Epidermal melanocyte (primary cell): ENCODE results near the gene ALDH3B1.
A peak's percentile ranks its signal among the peaks of the same experiment; 100 is the strongest.
"Not testable (repeated sequence)": the region's sequence is repeated elsewhere in the genome, so short reads cannot be mapped to it uniquely, and the experiment has no call there.

ENCODE experiments used
- DNase-seq: peaks from one replicate; pipeline ENCODE4 v3.0.0; 2011; ENCODE audit warnings: low spot score; ENCODE audit not compliant: insufficient read length

Gene ALDH3B1, protein sequence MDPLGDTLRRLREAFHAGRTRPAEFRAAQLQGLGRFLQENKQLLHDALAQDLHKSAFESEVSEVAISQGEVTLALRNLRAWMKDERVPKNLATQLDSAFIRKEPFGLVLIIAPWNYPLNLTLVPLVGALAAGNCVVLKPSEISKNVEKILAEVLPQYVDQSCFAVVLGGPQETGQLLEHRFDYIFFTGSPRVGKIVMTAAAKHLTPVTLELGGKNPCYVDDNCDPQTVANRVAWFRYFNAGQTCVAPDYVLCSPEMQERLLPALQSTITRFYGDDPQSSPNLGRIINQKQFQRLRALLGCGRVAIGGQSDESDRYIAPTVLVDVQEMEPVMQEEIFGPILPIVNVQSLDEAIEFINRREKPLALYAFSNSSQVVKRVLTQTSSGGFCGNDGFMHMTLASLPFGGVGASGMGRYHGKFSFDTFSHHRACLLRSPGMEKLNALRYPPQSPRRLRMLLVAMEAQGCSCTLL

DNA sequence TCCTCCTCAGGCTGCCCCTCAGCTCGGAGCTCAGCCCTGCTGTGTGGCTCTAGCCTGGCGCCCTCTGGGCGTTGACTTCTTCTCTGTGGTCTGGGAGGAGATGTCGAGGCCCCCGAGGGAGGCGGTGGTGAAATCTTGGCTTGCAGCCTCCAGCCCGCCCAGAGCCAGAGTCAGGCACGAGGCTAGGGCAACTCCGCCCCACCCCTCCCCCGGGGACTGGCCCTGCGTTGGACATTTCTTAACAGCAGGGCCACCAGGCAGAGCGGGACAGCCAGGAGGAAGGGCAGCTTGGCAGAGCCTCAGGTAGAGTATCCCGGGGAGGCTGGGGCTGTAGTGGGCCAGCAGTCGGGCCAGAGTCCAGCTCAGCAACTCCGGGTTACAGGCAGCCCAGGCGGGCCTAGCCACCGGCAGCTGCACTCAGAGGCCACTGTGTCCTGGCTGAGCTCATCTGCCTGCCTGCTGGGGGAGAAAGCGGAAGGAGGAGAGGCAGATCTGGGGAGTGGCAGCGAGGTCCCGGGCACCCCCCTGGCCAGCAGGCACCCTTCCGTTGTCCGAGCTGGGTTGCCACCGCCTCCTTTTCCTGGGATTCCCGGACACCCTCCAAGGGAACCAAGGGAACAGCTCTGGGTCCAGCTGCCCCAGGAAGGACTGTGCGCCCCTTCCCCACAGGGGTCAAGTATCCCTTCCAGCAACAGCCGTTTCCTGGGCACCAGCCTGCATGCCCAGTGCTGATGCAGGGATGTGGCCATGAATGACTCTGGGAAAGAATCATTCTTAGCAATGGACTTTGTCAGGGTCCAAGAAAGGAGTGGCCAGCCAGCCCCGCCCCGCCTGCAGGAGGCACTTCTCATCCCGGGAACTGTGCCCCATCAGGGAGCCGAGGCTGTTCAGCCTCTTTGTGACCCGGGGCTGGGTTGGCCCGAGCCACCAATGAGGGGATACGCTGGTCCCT is at the start of gene ALDH3B1:
ALDH3B1 (plus strand) TSS at position 238 of the 952 bp plus-strand sequence. CDS start 4,971 bp downstream, outside the sequence.
- DNase-seq = peak; percentile 77

DNA sequence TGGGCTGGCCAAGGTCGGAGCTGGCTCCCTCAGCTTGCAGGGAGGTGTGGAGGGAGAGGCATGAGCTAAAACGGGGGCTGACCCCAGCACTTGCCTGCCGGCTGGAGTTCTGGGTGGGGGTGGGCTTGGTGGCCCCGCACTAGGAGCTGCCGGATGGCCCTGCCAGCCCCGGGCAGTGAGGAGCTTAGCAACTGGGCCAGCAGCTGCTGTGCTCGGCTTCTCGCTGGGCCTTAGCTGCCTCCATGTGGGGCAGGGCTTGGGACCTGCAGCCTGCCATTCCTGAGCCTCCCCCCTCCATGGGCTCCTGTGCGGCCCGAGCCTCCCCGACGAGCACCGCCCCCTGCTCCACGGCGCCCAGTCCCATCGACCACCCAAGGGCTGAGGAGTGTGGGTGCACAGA is 46.9 kb upstream of the ALDH3B1 start:
- DNase-seq = not testable (repeated sequence)

DNA sequence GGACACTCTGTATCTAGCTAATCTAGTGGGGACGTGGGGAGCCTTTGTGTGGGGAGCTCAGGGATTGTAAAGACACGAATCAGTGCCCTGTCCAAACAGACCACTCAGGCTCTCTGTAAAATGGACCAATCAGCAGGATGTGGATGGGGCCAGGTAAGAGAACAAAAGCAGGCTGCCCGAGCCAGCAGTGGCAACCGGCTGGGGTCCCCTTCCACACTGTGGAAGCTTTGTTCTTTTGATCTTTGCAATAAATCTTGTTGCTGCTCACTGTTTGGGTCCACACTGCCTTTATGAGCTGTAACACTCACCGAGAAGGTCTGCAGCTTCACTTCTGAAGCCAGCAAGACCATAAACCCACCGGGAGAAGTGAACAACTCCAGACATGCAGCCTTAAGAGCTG is 46.2 kb upstream of the ALDH3B1 start:
- not testable (repeated sequence) for DNase-seq

DNA sequence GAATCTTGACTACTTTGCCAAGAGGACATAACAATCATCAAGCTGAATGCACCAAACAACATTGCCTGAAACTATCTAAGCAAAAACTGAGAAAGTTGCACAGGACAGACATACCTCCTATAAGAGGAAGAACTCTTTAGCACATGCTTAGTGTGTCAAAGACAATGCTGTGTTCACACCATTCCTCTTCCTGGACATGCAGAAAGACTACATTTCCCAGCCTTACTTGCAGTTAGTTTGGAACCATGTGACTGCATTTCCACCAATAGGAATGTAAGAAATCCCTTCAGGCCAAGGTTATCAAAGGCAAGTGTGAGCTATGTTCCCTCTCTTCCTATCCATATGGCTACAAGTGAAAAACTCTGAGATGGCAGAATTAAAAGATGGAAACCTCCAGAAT is 45.4 kb upstream of the ALDH3B1 start:
- DNase-seq = not testable (repeated sequence)

DNA sequence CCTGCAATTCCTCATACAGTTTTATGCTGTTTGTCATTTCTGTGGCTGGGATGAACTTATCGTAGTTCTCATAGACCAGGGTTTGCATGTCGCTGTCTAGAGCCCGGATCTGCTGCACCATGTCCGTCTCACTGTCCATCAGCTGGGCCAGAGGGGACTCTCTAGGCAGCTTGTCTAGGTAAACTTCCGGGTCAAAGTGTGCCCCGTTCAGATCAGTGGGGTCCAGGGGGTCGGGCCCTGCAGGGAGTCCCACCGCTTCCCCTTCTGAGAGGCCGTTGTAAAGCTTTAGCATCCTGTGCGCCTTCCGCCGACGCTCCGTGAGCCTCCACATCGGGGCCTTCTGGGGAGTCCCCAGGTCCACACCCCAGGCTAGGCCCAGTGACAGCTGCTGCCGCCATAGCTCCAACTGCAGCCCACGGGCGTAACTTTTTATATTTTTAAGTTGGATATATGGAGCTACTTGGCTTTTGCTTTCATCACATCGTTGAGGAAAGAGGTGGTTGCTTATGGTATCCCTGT is 44.2 kb upstream of the ALDH3B1 start:
- DNase-seq = not testable (repeated sequence)

DNA sequence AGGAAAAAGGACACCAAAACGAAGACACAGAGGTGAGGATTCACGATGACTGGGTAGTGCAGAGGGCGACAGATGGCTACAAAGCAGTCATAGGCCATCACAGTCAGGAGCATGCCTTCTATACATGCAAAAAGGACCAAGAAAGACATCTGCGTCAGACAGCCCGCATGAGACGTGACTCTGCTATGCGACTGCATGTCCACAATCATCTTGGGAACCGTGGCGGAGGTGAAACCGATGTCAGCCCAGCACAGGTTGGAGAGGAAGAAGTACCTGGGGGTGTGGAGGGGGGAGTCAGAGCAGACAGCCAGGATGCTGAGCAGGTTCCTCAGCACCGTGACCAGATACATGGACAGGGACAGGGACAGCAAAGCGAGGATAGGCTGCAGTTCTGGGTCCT is 35.4 kb upstream of the ALDH3B1 start:
- DNase-seq = not testable (repeated sequence)

DNA sequence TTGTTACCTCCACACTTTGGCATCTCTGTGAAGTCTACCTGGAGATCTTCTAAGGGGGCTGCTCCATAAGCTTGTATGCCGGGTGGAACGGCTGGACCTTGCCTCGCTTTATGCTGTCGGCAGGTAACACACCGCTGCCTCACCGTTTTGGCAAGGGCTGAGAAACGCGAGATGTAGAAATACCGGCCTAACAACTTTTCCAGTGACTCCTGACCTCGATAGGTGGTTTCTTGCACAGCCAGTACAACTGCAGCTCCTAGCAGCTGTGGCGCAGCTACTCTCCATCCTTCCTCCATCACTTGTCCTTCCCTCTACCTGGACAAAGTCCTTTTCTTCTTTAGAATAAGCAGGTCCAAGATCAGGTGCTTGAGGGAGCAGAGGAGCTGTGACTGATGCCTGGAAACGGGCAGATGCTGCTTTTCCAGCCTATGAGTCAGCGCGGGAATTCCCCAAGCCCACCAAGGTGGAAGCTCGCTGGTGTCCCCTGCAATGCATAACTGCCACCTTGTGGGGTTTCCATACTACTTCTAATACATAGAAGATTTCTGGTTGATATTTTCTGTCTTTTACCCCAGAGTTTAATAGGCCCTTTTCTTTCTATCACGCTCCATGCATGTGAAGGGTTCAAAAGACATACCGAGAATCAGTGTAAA is 31.2 kb upstream of the ALDH3B1 start:
- not testable (repeated sequence) for DNase-seq

DNA sequence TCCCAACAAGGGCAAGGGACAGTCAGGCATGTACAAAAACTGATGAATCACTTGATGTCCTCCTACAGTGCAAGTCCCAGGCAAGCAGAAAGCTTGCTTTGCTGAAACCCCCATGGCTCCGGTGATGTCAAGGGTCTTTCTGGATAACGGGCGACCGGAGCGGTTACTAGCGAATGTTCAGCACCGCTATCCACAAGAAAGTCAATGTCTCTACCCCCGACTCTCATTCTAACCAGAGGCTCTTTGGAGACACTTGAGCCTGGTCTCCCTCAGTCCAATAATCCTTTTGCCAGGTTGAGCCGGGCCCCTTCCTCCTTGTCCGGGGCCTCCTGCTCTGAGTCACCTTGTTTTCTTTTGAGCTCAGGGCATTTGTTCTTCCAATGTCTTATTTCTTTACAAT is 28.9 kb upstream of the ALDH3B1 start:
- DNase-seq = not testable (repeated sequence)

DNA sequence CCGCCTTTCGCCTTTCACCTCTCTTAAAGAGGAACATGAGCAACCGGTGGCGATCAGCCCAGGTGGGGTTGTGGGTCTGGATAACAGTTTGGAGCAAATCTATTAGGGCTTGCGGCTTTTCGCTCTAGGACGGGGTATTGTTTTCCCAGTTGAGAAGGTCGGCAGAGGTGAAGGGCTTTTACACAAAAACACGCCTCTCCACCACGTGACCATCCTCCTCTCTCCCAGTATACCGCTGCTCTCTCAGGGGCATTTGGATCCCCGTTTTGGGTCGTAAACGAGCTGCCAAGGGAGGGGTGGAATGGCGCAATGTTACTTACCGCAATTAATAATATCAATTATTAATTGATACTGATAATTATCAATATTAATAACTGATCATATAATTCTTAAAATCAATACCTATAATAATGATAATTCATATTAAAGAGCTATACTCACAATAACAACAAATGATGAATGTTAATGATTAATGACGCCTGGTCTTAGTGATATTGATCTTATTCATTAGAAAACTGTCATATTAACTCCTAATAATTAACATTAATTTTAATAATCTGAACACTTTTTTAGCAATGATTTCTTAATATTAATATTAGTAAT is 27.8 kb upstream of the ALDH3B1 start:
- DNase-seq = not testable (repeated sequence)

DNA sequence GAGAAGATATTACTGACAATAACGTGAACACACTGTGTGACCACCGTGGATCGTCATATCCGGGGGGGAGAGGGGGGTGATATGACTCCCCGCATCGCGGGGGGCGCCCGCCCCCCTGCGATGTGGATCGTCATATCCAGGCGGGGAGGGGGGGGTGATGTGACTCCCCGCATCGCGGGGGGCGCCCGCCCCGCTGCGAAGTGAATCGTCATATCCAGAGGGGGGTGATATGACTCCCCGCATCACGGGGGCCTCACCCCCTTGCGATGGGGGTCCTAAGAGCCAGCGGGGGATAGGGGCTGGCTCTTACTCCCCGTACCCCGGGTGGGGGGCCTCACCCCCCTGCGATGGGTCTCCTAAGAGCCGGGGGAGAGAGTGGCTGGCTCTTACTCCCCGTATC is 26.2 kb upstream of the ALDH3B1 start:
- no peak for DNase-seq

DNA sequence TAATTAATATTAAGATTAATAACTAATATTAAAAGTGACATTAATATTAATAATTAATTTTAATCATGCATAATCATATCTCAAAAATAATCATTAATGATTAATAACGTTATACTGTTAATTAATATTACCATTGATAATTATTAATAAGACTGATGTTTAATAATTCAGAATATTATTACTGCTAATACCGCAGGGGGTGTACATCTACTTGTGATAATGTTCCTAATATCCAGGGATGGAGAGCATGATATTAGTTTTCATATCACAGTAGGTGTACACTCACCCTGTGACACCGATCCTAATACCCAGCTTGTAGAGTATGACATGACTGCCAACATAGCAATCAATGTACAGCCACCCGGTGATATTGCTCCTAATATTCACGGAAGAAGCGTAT is 24.8 kb upstream of the ALDH3B1 start:
- not testable (repeated sequence) for DNase-seq

DNA sequence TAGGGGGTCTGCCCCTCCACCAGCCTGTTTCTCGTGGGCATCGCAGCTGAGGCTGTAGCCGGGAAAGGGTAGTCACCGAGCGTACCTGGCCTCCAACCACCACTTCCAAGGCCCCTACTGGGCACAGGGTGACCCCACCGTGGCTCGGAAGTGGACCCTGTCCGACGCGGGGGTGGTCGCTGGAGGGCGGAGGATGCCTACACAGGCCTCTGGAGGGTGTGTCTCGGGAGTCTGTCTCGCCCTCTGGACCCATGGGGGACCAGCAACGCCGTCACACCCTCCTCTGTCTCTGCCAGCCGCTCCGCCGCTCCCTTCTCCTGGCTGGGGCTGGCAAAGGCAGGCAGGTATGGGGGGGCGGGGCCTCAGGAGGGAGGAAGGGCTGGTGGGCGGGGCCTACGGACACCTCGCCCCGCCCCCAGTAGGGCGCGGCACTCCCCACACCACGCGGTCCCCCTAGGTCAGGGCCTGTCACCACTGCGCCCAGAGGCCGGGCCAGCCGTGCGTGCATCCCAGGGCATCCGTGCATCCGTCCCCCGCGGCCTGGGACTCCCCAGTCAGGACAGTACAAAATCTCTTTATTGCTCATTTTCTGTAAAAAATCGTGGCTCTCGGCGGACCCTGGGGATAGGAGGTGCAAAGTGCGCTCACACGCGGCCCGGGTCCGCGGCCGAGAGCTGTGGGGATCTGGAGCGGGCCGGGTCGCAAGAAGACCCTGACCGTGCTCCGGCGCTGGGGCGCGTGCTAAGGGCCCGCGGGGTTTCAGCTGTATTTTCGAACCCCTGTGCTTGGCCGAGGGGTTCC is 19.4 kb upstream of the ALDH3B1 start:
- DNase-seq = not testable (repeated sequence)

DNA sequence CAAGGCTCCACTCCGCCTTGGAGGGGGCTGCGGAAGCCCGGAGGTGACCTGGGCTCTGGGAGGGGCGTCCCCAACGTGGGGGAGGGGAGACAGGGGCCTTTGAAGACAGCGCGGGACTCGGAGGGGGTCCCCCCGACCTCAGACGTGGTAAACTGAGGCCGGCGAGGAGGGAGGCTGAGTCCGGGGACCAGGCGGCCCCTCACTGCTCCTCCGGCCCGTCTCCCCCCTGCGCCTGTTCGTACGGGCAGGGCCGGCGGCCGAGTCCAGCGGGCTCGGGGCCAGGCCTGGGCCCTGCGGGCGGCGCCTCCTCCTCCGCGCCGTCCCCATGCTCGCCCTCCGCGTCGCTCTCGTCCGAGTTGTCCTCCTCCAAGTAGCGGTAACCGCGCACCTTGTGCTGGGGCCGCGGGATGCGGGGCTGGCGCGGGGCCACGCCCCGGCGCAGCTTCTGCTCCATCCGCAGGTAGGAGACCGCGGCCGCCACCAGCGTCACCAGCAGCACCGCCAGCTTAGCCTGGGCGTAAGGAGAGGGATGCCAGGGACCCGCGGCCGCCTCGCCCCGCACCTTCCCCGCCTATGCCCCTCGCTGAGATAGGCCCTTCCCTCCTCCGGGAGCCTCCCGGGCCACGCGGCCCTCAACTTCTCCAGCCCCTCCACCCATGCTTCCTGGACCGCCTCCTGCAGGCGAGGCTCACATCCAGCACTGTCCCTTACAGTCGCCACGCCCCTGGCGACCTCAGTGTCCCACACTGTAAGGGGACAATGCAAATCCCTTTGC is 18.6 kb upstream of the ALDH3B1 start:
- DNase-seq = not testable (repeated sequence)

DNA sequence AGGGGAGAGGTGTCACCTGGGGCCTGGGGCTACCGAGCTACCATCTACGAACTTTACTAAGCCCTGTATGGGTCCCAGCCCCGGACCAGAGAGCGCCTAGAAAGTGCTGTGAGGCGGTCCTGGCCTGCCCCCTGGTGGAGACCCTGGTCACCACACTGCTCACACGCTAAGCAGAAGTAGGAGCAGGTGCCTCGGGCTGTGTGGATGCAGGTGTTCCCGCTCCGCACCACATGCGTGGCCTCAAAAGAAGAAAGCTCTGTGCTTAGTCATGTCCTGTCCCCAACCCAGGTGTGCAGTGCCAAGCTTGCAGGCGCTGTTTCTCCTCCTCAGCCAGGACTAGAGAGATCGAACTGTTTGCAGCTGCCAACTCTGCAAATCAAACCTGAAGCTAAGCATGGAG is 16.3 kb upstream of the ALDH3B1 start:
- DNase-seq = not testable (repeated sequence)

DNA sequence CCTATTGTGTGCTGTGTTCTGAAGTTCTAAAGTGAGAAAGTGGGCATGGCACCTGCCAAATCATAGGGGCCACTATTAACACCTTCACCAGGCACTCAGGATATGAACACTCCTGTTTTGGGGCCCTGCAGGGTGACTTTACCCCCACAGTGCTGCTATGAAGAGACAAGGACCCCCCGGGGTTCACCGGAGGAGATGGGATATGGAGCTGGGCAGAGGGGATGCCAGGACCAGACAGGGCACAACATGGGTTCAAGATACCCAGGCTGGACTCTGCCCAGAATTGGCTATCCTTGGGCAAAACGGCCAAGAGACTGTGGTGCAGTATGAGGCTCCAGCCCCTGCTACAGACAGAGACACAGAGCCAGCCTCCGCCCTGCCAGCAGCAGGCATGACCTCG is 15.7 kb upstream of the ALDH3B1 start:
- not testable (repeated sequence) for DNase-seq

DNA sequence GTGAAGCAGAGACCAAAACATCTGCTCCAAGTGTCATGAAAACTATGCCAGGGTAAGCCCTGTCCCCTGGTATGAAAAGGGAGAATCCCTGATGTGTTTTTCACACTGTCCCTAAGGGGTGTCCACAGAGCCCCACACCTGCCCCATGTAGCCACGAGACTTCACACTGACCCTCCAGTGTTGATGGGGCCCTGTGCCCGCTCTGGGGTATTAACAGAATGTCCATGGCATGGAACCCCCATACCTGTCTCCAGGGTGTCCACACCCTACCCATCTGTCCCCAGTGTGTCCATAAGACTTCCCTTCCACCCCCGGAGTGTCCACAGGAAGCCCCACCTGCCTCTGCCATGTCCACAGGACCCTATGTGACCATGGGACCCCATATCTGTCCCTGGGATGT is 15.0 kb upstream of the ALDH3B1 start:
- DNase-seq = not testable (repeated sequence)

DNA sequence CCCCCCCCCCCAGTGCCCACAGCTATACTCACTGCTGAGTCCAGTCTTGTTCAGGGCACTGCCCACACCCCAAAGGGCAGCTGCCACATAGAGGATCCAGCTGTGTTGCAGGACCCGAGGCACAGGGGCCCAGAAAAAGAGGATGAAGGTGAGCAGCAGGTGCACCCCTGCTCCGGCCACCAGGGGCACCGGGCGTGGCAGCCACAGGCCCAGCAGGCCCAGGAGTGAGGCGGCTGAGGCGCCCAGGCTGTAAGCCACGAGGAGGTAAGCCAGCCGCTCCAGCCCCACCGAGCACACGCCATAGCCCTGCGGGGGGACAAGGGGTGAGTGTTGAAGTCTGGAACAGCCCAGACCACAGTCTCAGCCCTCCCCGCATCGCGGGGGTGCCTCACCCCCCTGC is 14.5 kb upstream of the ALDH3B1 start:
- DNase-seq = not testable (repeated sequence)

DNA sequence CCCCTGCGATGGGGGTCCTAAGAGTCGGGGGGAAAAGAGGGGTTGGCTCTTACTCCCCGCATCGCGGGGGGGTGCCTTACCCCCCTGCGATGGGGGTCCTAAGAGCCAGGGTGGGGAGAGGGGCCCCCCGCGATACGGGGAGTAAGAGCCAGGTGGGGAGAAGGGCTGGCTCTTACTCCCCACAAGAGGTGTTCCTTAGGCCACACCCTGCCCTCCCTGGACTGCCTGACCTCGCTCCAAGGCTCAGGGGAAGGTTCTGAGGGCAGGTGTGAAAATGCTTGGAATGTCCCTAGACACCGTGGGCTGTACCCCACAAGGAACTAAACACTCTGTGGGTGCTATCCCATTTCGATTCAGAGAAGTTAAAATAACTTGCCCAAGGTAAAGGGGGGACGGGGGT is 14.1 kb upstream of the ALDH3B1 start:
- DNase-seq = no peak
